H1 (cell line): ENCODE results near the gene GZF1. TPM values are rescaled to one million over a fixed set of nuclear protein-coding genes. Genes with fewer than 3 reads are reported as not detected.

Experiments
- CTCF ChIA-PET: fragments of 300-600 bp; sonication (Branson Sonifier 250); formaldehyde crosslinking; loops from one replicate; lab custom pipeline; 2021; ENCODE audit not compliant: partially characterized antibody; lab: Charles Lee
- POLR2A ChIA-PET: fragments of 300-600 bp; sonication (Branson Sonifier 250); formaldehyde crosslinking; loops from one replicate; lab custom pipeline; 2021; ENCODE audit warnings: inconsistent platforms; ENCODE audit not compliant: partially characterized antibody; lab: Charles Lee
- DNase-seq, 2 experiments: peaks; one replicate each; pipeline versions ENCODE4 v3.0.0 to v3.0.0-alpha.2; 2010 to 2022; ENCODE audit warnings: low spot score in 2 of 2, low read depth in 1 of 2, mixed read lengths in 1 of 2
- FAIRE-seq: peaks from 2 replicates; lab custom pipeline; 2011; peaks lifted over from hg19 to GRCh38; lab: Jason Lieb, UNC
- H2AFZ ChIP-seq: 2 replicates; pipeline ENCODE4 v1.8.1; 2012; ENCODE audit warnings: low read length, inconsistent platforms
- H2AK5ac ChIP-seq: 2 replicates; pipeline ENCODE4 v1.6.1; 2013; ENCODE audit warnings: low read depth, low read length
- H2BK120ac ChIP-seq: replicated peaks from 2 replicates; pipeline ENCODE3; 2013; ENCODE audit warnings: low read depth, low read length, inconsistent platforms
- H2BK12ac ChIP-seq: 2 replicates; pipeline ENCODE4 v1.6.1; 2013; ENCODE audit warnings: low read depth, low read length
- H2BK15ac ChIP-seq: 2 replicates; pipeline ENCODE4 v1.6.1; 2013; ENCODE audit warnings: low read length
- H2BK20ac ChIP-seq: 2 replicates; pipeline ENCODE4 v1.6.1; 2013; ENCODE audit warnings: low read length
- H2BK5ac ChIP-seq: 2 replicates; pipeline ENCODE4 v1.6.1; 2013; ENCODE audit warnings: low read depth, low read length
- H3K14ac ChIP-seq: 2 replicates; pipeline ENCODE4 v1.6.1; 2013; ENCODE audit warnings: inconsistent platforms; ENCODE audit not compliant: insufficient read length
- H3K18ac ChIP-seq: 2 replicates; pipeline ENCODE4 v1.6.1; 2013; ENCODE audit warnings: low read length; ENCODE audit errors: extremely low read depth
- H3K23ac ChIP-seq: 2 replicates; pipeline ENCODE4 v1.6.1; 2013; ENCODE audit warnings: inconsistent platforms; ENCODE audit not compliant: insufficient read length
- H3K23me2 ChIP-seq: 2 replicates; pipeline ENCODE4 v1.6.1; 2013; ENCODE audit warnings: low read depth, low read length
- H3K27ac ChIP-seq: 2 replicates; pipeline ENCODE4 v1.6.1; 2011; ENCODE audit warnings: low read depth, low read length, inconsistent platforms
- H3K27me3 ChIP-seq, 4 experiments: replicated peaks in 1 of 4; 1 replicate in 1 of 4; 2 replicates in 3 of 4; pipeline versions ENCODE4 v1.6.1 to v1.8.1; 2011 to 2013; ENCODE audit warnings: low read length in 3 of 4, mild to moderate bottlenecking in 3 of 4, inconsistent platforms in 2 of 4, mixed read lengths in 2 of 4, moderate library complexity in 1 of 4; ENCODE audit not compliant: control insufficient read depth in 3 of 4, insufficient read depth in 3 of 4; ENCODE audit errors: extremely low read depth in 1 of 4
- H3K36me3 ChIP-seq, 4 experiments: 2 replicates each; pipeline versions ENCODE4 v1.6.1 to v1.8.1; 2011 to 2013; ENCODE audit warnings: mild to moderate bottlenecking in 4 of 4, low read length in 3 of 4, moderate library complexity in 2 of 4, control low read depth in 1 of 4, inconsistent platforms in 1 of 4; ENCODE audit not compliant: insufficient read depth in 4 of 4, control insufficient read depth in 2 of 4
- H3K4ac ChIP-seq: replicated peaks from 2 replicates; pipeline ENCODE3; 2013; ENCODE audit warnings: low read length, low read depth, mixed read lengths, inconsistent platforms; ENCODE audit not compliant: insufficient read length
- H3K4me1 ChIP-seq, 4 experiments: replicated peaks in 1 of 4; 1 replicate in 1 of 4; 2 replicates in 3 of 4; pipeline versions ENCODE4 v1.6.1 to v1.8.1; 2011 to 2013; ENCODE audit warnings: low read length in 3 of 4, inconsistent platforms in 2 of 4, mixed read lengths in 1 of 4; ENCODE audit not compliant: insufficient read depth in 4 of 4, control insufficient read depth in 3 of 4
- H3K4me2 ChIP-seq, 2 experiments: 2 replicates each; pipeline versions ENCODE4 v1.6.1 to v1.8.1; 2011 to 2013; ENCODE audit warnings: low read depth in 2 of 2, low read length in 2 of 2, control low read depth in 1 of 2, inconsistent platforms in 1 of 2, mild to moderate bottlenecking in 1 of 2; ENCODE audit not compliant: insufficient read depth in 1 of 2
- H3K4me3 ChIP-seq, 4 experiments: fragments of 200-600, 300-600 bp in 1 of 4; sonication (generic), shearing (Covaris generic), sonication (Bioruptor Twin) in 1 of 4; 2 replicates each; pipeline versions ENCODE4 v1.5.1 to v1.8.1; 2011 to 2016; ENCODE audit warnings: low read length in 4 of 4, low read depth in 3 of 4, control low read depth in 2 of 4, inconsistent platforms in 2 of 4, mild to moderate bottlenecking in 2 of 4, mixed read lengths in 1 of 4, moderate library complexity in 1 of 4; ENCODE audit not compliant: insufficient read depth in 2 of 4; ENCODE audit errors: extremely low read depth in 1 of 4
- H3K56ac ChIP-seq: replicated peaks from 2 replicates; pipeline ENCODE3; 2013; ENCODE audit warnings: low read depth, mild to moderate bottlenecking, mixed read lengths, low read length, inconsistent platforms; ENCODE audit not compliant: insufficient read length
- H3K79me1 ChIP-seq: 2 replicates; pipeline ENCODE4 v1.6.1; 2013; ENCODE audit warnings: low read depth, low read length, control low read depth
- H3K79me2 ChIP-seq, 2 experiments: 2 replicates each; pipeline versions ENCODE4 v1.6.1 to v1.8.1; 2012 to 2013; ENCODE audit warnings: low read length in 2 of 2, mild to moderate bottlenecking in 2 of 2, inconsistent platforms in 1 of 2; ENCODE audit not compliant: insufficient read depth in 2 of 2, control insufficient read depth in 1 of 2
- H3K9ac ChIP-seq, 4 experiments: replicated peaks in 1 of 4; 1 replicate in 1 of 4; 2 replicates in 3 of 4; pipeline versions ENCODE4 v1.6.1 to v1.8.1; 2011 to 2013; ENCODE audit warnings: low read depth in 3 of 4, low read length in 3 of 4, control low read depth in 2 of 4, mild to moderate bottlenecking in 2 of 4, moderate library complexity in 2 of 4, inconsistent platforms in 1 of 4; ENCODE audit errors: extremely low read depth in 1 of 4
- H3K9me3 ChIP-seq, 2 experiments: 2 replicates each; pipeline versions ENCODE4 v1.6.1 to v1.8.1; 2012 to 2013; ENCODE audit warnings: mild to moderate bottlenecking in 2 of 2, moderate library complexity in 2 of 2, control low read depth in 1 of 2, inconsistent platforms in 1 of 2, low read depth in 1 of 2, low read length in 1 of 2, mixed read lengths in 1 of 2; ENCODE audit not compliant: insufficient read depth in 2 of 2
- H4K20me1 ChIP-seq, 2 experiments: replicated peaks in 1 of 2; 2 replicates each; pipeline versions ENCODE3 to v1.8.1; 2011 to 2013; ENCODE audit warnings: inconsistent platforms in 2 of 2, low read length in 2 of 2, mild to moderate bottlenecking in 1 of 2; ENCODE audit not compliant: insufficient read depth in 2 of 2, control insufficient read depth in 1 of 2
- H4K5ac ChIP-seq: 2 replicates; pipeline ENCODE4 v1.6.1; 2013; ENCODE audit warnings: low read length, low read depth, mixed read lengths, inconsistent platforms; ENCODE audit not compliant: insufficient read length
- H4K8ac ChIP-seq: 2 replicates; pipeline ENCODE4 v1.8.0; 2013; ENCODE audit warnings: mild to moderate bottlenecking, moderate library complexity, low read length, inconsistent platforms; ENCODE audit not compliant: insufficient read depth; ENCODE audit errors: extremely low read depth
- H4K91ac ChIP-seq: replicated peaks from 2 replicates; pipeline ENCODE3; 2013; ENCODE audit warnings: low read length, mixed read lengths, inconsistent platforms; ENCODE audit not compliant: insufficient read length
- BCL11A ChIP-seq, 2 experiments: IDR thresholded peaks; one replicate each; pipeline ENCODE4 v1.6.1; 2011; ENCODE audit warnings: low read depth in 2 of 2, low read length in 2 of 2, mild to moderate bottlenecking in 2 of 2
- CREB1 ChIP-seq: IDR thresholded peaks from 2 replicates; pipeline ENCODE4 v1.6.1; 2012; ENCODE audit warnings: inconsistent platforms
- CTCF ChIP-seq, 3 experiments: IDR thresholded peaks; 1 replicate in 2 of 3; 2 replicates in 1 of 3; pipeline versions ENCODE4 v1.5.1 to v1.6.1; 2011; ENCODE audit warnings: low read length in 3 of 3, mild to moderate bottlenecking in 3 of 3, inconsistent platforms in 2 of 3, low read depth in 1 of 3, moderate library complexity in 1 of 3; ENCODE audit not compliant: insufficient read depth in 1 of 3; ENCODE audit errors: control extremely low read depth in 1 of 3
- GABPA ChIP-seq: IDR thresholded peaks from 2 replicates; pipeline ENCODE4 v1.6.1; 2011; ENCODE audit warnings: mild to moderate bottlenecking, low read length, moderate library complexity, borderline replicate concordance; ENCODE audit not compliant: insufficient read depth
- GTF2F1 ChIP-seq: IDR thresholded peaks from 2 replicates; pipeline ENCODE4 v1.6.1; 2012; ENCODE audit warnings: low read depth, low read length, improper control_type of control experiment, borderline replicate concordance
- HDAC2 ChIP-seq, 2 experiments: fragments of 300-600 bp in 1 of 2; sonication (generic) in 1 of 2; IDR thresholded peaks; 2 replicates each; pipeline ENCODE4 v1.6.1; 2011 to 2012; ENCODE audit warnings: low read depth in 2 of 2, low read length in 2 of 2, mild to moderate bottlenecking in 2 of 2, moderate library complexity in 2 of 2, borderline replicate concordance in 1 of 2, inconsistent platforms in 1 of 2
- HDAC6 ChIP-seq: IDR thresholded peaks from one replicate; pipeline ENCODE4 v1.7.1; 2012; ENCODE audit warnings: low read depth, mild to moderate bottlenecking, inconsistent platforms, low read length, moderate library complexity
- JUN ChIP-seq: IDR thresholded peaks from 2 replicates; pipeline ENCODE4 v1.6.1; 2011; ENCODE audit warnings: low read depth, mild to moderate bottlenecking, improper control_type of control experiment, low read length
- NRF1 ChIP-seq: IDR thresholded peaks from 2 replicates; pipeline ENCODE4 v1.6.1; 2011; ENCODE audit warnings: mild to moderate bottlenecking, low read depth, low read length, improper control_type of control experiment
- PHF8 ChIP-seq: fragments of 200-600 bp; sonication (generic); conservative IDR thresholded peaks from 2 replicates; pipeline ENCODE4 v1.7.1; 2012; ENCODE audit warnings: low read depth, mild to moderate bottlenecking, inconsistent platforms, low read length, moderate library complexity
- SRF ChIP-seq: IDR thresholded peaks from 2 replicates; pipeline ENCODE4 v1.6.1; 2011; ENCODE audit warnings: mild to moderate bottlenecking, low read depth, low read length, moderate library complexity
- WGBS, 2 experiments: shearing (Covaris generic) in 1 of 2; methylation state at CpG; one replicate each; pipeline versions ENCODE4 v1.1.6 to v1.1.7; 2013 to 2015; ENCODE audit warnings: low lambda C conversion rate in 2 of 2, mixed read lengths in 2 of 2, inconsistent platforms in 1 of 2, low coverage in 1 of 2, missing lambda C conversion rate in 1 of 2; ENCODE audit not compliant: insufficient replicate concordance in 2 of 2, insufficient coverage in 1 of 2, insufficient read length in 1 of 2; ENCODE audit errors: extremely low coverage in 1 of 2, missing lambda C conversion rate in 1 of 2; 5-methylcytosine and 5-hydroxymethylcytosine counted together
- polyA plus RNA-seq, 7 experiments: library from polyadenylated mRNA; depleted of rRNA in 3 of 7; stranded (reverse) in 5 of 7; unstranded in 2 of 7; fragments of >200 nt in 5 of 7; fragments of 200-250 nt in 2 of 7; gene quantifications; 1 replicate in 5 of 7; 2 replicates in 1 of 7; 4 replicates in 1 of 7; pipeline versions ENCODE4 v1.2.1 to v1.2.3, GENCODE V29; 2011 to 2013; ENCODE audit warnings: missing spikeins in 2 of 7, mixed read lengths in 2 of 7
- total RNA-seq: library from RNA; stranded (reverse); fragmentation: NEBNext Ultra II Directional; extraction: Animal tissue kit (Norgen Biotek cat#: 25700); gene quantifications from 2 replicates; pipeline ENCODE4 v1.2.1, GENCODE V29; 2021

Gene GZF1
- total and polyA plus RNA-seq, 2 of the 8 experiments (the other 6 are each of a cell fraction or from before 2014, with no cell fraction given) = 8.2 to 11.9 TPM

GRCh38 chr20:23341073-23341472, 20.9 kb upstream of the GZF1 start:
- ChIA-PET POLR2A (interaction anchor here (1.5 to 1.7 kb wide), 2 partner anchors 9 to 290 kb away, joined by 7 to 9 read pairs; partner anchors contain the start of gene NXT1), CTCF (interaction anchor here (0.7 to 6.6 kb wide), 53 partner anchors 9 to 1005 kb away, joined by 3 to 63 read pairs (median 4); partner anchors contain the start of genes CD93 and NXT1)
- Histone ChIP-seq H2AK5ac (no peak overlapping the region), H4K5ac (no peak overlapping the region), H3K79me2 (no peaks in the 10 kb centered on the region), H3K4me1 (peaks cover 0 to 5% (median 0%) of the 10 kb centered on the region in 4 experiments; a peak in 3 of 7 replicates), H3K56ac (no peak overlapping the region), H2AFZ (no peak overlapping the region), H3K23me2 (no peaks in the 10 kb centered on the region), H2BK5ac (no peak overlapping the region), H3K9ac (no peak overlapping the region), H3K4me2 (no peak overlapping the region), H4K20me1 (no peaks in the 10 kb centered on the region), H3K23ac (no peak overlapping the region), H3K36me3 (no peaks in the 10 kb centered on the region), H3K18ac (no peak overlapping the region), H2BK12ac (no peak overlapping the region), H4K8ac (no peak overlapping the region), H3K27me3 (no peaks in the 10 kb centered on the region), H3K14ac (no peak overlapping the region), H3K27ac (no peak overlapping the region), H2BK120ac (no peak overlapping the region), H3K79me1 (no peaks in the 10 kb centered on the region), H2BK15ac (no peak overlapping the region), H3K4ac (no peak overlapping the region), H3K4me3 (no peak overlapping the region), H4K91ac (no peak overlapping the region), H3K9me3 (peaks cover 0 to 4% of the 10 kb centered on the region in 2 experiments; a peak in 1 of 4 replicates), H2BK20ac (no peak overlapping the region)
- no peak for DNase-seq
- 81% methylated on average over 2 of the region's 2 CpGs; no CpG with 5 or more reads in 1 of the 2 experiments for WGBS, 2 experiments
- FAIRE-seq = no peak
- TF ChIP-seq BCL11A (IDR thresholded peaks at IDR 0.05; ENCODE audit: low read depth in 2 of 2, low read length in 2 of 2) (no peak), CREB1 (no peak), PHF8 (no peak), GABPA (no peak), NRF1 (no peak), CTCF (IDR thresholded peaks at IDR 0.05; ENCODE audit: control extremely low read depth in 1 of 3, insufficient read depth in 1 of 3, low read depth in 1 of 3, low read length in 3 of 3) (no peak), HDAC2 (IDR thresholded peaks at IDR 0.05; ENCODE audit: borderline replicate concordance in 1 of 2, low read depth in 2 of 2, low read length in 2 of 2) (no peak), GTF2F1 (no peak), HDAC6 (no peak), JUN (no peak), SRF (no peak)
